ENCODE results near the gene PHACTR1.

The PHACTR1 gene

GRCh38 chr6:12716298-12716916 lies at the start of gene PHACTR1:
PHACTR1 (plus strand) TSS chr6:12716767.
- H3K4me3 ChIP-seq (ENCODE audit: low read length) = no peak within 1 kb of the TSS
- no peak for TF ChIP-seq CTCF (conservative IDR thresholded peaks at IDR 0.05; ENCODE audit: low read depth, low read length)
- no peak for DNase-seq (ENCODE audit: low read depth)

GRCh38 chr6:12666886-12667285 lies 49.7 kb upstream of the PHACTR1 start:
- no peak for DNase-seq (ENCODE audit: low read depth)
- no peak overlapping the region for H3K4me3 ChIP-seq (ENCODE audit: low read length)
- no peak for TF ChIP-seq CTCF (conservative IDR thresholded peaks at IDR 0.05; ENCODE audit: low read depth, low read length)

- TF ChIP-seq CTCF (conservative IDR thresholded peaks at IDR 0.05; ENCODE audit: low read depth, low read length) = no peak
- DNase-seq (ENCODE audit: low read depth) = no peak
- H3K4me3 ChIP-seq (ENCODE audit: low read length) = no peak overlapping the region
Measured at GRCh38 chr6:12675931-12676330, 40.6 kb upstream of the PHACTR1 start.

- TF ChIP-seq CTCF (conservative IDR thresholded peaks at IDR 0.05; ENCODE audit: low read depth, low read length) = no peak
- no peak overlapping the region for H3K4me3 ChIP-seq (ENCODE audit: low read length)
- no peak for DNase-seq (ENCODE audit: low read depth)
Measured at GRCh38 chr6:12679341-12679740, 37.2 kb upstream of the PHACTR1 start.

GRCh38 chr6:12693122-12693521 lies 23.4 kb upstream of the PHACTR1 start:
- no peak for TF ChIP-seq CTCF (conservative IDR thresholded peaks at IDR 0.05; ENCODE audit: low read depth, low read length)
- no peak for DNase-seq (ENCODE audit: low read depth)
- H3K4me3 ChIP-seq (ENCODE audit: low read length) = no peak overlapping the region

- no peak for TF ChIP-seq CTCF (conservative IDR thresholded peaks at IDR 0.05; ENCODE audit: low read depth, low read length)
- DNase-seq (ENCODE audit: low read depth) = no peak
- no peak overlapping the region for H3K4me3 ChIP-seq (ENCODE audit: low read length)
Measured at GRCh38 chr6:12698298-12698697, 18.3 kb upstream of the PHACTR1 start.

- DNase-seq (ENCODE audit: low read depth) = no peak
- H3K4me3 ChIP-seq (ENCODE audit: low read length) = no peak overlapping the region
- no peak for TF ChIP-seq CTCF (conservative IDR thresholded peaks at IDR 0.05; ENCODE audit: low read depth, low read length)
Measured at GRCh38 chr6:12704946-12705345, 11.6 kb upstream of the PHACTR1 start.
